ENCODE results near the gene FOXE1.

FOXE1 gene

DNA sequence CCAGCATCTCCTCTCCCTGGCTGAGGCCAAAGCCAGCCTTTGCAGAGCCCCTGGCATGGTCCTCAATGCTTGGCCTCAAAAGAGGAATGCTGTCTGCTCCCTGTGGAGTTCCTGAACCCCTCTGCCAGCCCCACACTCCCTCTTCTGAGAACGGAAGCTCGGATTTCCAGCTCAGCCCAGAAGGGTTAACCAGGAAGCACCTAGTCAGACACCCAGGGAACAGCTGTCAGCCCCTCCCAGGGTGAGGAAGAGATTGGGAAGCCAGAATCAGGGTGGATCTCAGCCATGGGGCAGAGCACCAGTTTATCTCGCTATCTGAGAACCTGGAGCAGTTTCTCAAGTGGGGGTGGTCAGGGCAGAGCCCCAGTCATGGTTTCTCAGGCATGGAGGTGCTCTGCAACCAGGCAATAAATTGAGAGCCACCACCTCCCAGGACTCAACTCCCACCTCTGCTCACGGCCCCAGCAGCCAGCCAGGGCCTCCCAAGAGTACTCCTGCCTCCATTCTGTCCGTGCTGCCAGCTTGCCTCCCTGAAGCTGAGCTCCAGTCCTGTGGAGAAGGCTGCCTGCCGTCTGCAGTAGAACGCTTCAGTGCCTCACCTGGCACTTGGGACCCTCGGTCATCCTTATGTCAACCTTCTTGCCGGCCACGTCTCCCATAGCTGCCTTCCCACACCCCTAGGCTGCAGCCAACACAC lies 7.6 kb downstream of the FOXE1 start:
- in situ Hi-C loops (cut with MboI; ENCODE audit: low pct_unique_long_range_greater_than_20kb, low sequenced_read_pairs) = no loop called here
- no peak for DNase-seq

DNA sequence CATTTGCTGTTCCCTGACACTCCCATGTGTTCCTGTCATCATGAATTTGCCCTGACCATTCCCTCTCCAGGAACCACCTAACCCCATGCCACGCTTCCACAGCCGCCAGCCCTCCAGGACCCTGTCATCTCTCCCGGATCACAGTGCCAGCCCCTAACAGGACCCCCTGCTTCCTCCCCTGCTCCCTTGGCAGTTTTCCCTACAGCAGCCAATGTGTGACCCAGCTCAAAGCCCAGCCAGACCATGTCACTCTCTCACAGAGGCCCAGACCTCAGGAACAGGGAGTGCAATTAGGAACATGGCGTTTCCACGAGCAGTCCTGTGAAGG lies 8.1 kb downstream of the FOXE1 start:
- in situ Hi-C loops (cut with MboI; ENCODE audit: low pct_unique_long_range_greater_than_20kb, low sequenced_read_pairs) = no loop called here
- no peak for DNase-seq

DNA sequence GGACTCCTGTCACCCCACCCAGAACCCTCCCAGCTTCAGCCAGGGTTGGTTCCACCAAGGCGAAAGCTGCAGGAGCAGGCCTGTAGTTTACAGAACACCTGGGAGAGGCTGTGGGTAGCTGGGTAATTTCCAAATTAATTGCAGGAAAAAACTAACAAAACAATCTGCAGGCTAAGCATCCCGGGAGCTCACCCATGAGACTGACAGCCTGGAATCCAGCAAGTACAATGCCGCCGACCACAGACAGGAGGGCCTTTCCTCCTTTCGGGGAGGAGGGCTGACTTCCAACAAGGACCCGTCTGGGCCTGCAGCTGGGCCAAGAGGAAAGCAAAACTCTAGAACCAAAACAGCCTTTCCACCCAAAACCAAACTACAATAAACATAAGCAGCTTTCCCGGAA lies 10.3 kb downstream of the FOXE1 start:
- no peak for DNase-seq
- in situ Hi-C loops (cut with MboI; ENCODE audit: low pct_unique_long_range_greater_than_20kb, low sequenced_read_pairs) = no loop called here

DNA sequence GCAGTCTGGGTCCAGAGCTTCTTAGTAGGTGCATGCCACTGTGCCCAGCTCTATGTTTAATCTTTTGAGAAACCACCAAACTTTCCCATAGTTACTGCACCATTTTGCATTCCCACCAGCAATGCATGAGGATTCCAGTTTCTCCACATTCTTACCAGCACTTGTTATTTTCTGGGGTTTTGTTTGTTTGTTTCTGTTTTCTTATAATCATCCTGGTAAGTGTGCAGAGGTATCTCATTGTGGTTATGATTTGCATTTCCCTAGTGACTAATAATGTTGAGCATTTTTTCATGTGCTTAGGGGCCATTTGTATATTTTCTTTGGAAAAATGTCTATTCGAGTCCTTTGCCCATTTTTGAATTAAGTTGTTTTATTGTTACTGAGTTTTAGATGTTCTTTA lies 11.4 kb downstream of the FOXE1 start:
- in situ Hi-C loops (cut with MboI; ENCODE audit: low pct_unique_long_range_greater_than_20kb, low sequenced_read_pairs) = no loop called here

DNA sequence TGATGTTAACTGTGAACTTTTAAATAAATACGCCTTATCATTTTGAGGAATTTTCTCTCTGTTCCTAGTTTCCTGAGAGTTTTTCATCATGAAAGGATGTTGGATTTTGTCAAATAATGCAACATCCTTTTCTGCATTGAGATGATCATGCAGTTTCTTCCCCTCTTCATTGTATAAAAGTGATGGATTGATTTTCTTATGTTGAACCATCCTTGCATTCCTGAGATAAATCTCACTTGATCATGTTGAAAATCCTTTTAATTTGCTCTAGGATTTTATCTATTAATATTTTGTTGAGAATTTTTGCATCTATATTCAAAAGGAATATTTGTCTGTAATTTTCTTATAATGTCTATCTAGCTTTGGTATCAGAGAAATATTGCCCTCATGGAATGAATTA lies 13.3 kb downstream of the FOXE1 start:
- DNase-seq = no peak

More for the DNA sequence above, 11.4 kb downstream of the FOXE1 start:
- no peak for DNase-seq

DNA sequence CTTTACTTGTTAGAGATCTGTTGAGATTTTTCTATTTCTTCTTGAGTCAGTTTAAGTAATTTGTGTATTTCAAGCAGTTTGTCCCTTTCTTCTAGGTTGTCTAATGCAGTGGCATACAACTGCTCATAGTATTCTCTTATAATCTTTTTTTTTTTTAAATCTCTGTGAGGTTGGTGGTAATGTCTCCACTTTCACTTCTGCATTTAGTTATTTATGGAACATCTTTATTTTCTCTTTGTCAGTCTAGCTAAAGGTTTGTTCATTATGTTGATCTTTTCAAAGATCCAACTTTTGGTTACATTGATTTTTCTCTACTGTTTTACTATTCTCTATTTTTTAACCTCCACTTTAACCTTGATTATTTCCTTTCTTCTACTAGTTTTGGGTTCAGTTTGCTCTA lies 13.8 kb downstream of the FOXE1 start:
- in situ Hi-C loops (cut with MboI; ENCODE audit: low pct_unique_long_range_greater_than_20kb, low sequenced_read_pairs) = no loop called here
- no peak for DNase-seq

More for the DNA sequence above, 13.3 kb downstream of the FOXE1 start:
- in situ Hi-C loops (cut with MboI; ENCODE audit: low pct_unique_long_range_greater_than_20kb, low sequenced_read_pairs) = no loop called here

DNA sequence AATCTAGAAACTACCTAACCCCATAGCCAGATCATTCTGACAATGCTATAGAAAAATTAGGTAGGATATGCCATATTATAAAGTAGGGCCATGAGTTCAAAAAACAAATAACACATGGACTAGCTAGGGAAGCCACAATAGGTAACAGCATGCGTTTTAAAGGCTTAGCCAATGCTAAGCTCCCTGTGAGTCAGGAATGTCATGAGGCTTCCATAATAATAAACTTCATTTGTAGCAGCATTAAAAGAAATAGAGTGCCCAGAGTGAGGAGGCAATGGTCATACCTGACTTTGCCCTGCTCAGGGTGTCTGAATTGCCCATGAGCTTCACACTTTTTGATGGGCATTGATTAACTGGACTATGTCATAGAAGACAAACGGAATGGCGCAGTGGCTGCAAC lies 15.8 kb downstream of the FOXE1 start:
- no peak for DNase-seq
- in situ Hi-C loops (cut with MboI; ENCODE audit: low pct_unique_long_range_greater_than_20kb, low sequenced_read_pairs) = no loop called here

DNA sequence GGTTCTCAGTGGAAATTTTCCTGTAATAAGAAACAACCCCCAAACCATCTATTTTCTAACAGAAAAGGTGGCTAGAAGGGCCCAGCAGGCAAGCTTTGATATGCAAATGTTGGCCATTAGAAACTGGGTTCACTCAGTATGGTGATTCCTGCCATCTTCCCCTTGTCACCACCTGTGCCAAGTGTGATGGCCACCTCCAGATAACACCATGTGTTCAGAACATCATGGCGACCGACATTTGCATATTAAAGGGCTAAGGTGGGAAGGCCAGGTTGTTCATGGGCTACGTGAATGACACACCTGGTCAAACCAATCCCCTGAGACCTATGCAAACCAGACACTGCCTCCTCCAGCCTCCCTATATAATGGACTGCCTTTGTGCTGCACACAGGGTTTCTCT lies 20.4 kb downstream of the FOXE1 start:
- in situ Hi-C loops (cut with MboI; ENCODE audit: low pct_unique_long_range_greater_than_20kb, low sequenced_read_pairs) = no loop called here
- no peak for DNase-seq

DNA sequence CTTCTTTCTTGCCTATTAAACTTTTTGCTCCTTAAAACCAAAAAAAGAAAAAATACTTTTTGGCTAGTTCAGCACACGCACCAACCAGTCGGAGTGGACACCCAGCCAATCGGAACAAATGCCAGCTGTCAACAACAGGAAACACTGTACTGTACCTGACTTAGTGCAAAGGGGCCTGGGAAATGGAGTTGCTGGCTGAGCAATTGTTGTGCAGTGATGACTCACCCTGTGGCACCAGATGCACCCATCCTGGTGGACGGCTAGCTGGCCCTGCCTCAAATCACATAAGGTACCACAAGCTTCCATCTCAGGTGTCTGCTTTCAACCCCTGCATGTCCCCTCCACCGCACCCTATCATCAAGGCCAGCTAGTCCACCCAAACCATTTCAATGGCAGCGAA lies 20.9 kb downstream of the FOXE1 start:
- no peak for DNase-seq
- in situ Hi-C loops (cut with MboI; ENCODE audit: low pct_unique_long_range_greater_than_20kb, low sequenced_read_pairs) = no loop called here

DNA sequence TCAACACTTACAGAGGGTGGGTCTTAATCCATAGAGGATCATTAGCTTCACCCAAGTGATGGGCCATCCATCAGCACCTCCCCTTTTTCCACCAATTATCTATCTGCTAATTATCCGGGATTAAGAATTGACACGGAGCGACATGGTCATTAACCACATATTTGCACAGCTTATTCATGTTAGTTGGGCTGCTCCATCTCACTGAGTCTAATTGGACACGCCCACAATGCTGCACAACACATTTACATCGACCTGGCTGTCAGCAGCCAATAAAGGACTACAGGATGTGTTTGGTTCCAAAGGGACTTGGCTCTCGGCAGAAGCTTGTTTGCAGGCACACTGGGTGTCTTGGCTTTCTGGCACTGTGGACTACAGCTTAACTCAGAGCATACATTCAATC lies 21.6 kb downstream of the FOXE1 start:
- in situ Hi-C loops (cut with MboI; ENCODE audit: low pct_unique_long_range_greater_than_20kb, low sequenced_read_pairs) = no loop called here
- no peak for DNase-seq

DNA sequence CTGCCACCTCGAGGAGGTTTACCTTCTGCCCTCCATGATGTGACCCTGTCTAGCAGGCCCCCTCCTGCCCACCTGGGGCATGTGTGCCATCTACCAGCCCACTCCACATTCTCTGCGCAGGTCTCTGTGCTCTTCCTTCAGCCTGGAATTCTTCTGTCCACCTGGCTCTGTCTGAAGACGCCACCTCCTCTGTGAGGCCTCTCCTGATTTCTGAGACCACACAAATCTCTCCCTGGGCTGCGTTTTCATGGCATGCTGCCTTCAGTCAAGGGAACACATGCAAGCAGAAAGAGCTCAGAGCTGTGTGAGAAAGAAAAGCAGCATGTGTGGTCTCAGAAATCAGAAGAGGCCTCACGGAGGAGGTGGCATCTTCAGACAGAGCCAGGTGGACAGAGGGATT lies 22.1 kb downstream of the FOXE1 start:
- in situ Hi-C loops (cut with MboI; ENCODE audit: low pct_unique_long_range_greater_than_20kb, low sequenced_read_pairs) = no loop called here
- DNase-seq = no peak

DNA sequence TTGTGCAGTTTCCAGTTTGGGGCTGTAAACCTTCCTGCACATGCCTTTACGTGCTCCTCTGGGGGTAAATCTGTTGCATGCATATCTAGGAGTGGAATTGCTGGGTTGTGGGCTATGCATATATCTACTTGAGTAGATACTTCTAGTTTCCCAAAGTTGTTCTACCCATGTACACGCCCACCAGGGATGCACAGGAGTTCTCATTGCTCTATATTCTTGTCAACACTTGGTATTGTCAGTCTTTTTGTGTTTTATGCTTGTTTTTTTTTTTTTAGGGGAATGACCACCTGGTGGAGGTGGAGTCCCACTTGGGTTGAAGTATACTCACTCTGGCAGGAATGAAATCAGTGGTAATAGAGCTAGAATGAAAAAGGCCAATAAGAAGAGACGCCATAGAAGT lies 23.0 kb downstream of the FOXE1 start:
- no peak for DNase-seq
- in situ Hi-C loops (cut with MboI; ENCODE audit: low pct_unique_long_range_greater_than_20kb, low sequenced_read_pairs) = no loop called here

DNA sequence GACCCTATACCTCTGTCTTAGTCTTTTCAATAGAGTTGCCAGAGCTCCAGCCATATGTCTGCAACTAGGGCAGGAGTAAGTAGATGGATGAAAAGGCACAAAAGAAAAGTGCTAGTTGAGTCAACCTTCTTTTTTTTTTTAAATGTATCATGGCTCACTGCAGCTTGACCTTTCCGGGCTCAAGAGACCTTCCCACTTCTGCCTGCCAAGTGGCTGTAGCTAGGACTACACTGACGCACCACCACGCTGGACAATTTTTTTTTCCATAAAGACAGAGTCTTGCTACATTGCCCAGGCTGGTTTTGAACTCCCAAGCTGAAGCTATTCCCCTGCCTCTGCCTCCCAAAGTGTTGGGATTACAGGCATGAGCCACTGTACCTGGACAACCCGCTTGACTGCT lies 27.3 kb downstream of the FOXE1 start:
- DNase-seq = no peak
- in situ Hi-C loops (cut with MboI; ENCODE audit: low pct_unique_long_range_greater_than_20kb, low sequenced_read_pairs) = no loop called here

DNA sequence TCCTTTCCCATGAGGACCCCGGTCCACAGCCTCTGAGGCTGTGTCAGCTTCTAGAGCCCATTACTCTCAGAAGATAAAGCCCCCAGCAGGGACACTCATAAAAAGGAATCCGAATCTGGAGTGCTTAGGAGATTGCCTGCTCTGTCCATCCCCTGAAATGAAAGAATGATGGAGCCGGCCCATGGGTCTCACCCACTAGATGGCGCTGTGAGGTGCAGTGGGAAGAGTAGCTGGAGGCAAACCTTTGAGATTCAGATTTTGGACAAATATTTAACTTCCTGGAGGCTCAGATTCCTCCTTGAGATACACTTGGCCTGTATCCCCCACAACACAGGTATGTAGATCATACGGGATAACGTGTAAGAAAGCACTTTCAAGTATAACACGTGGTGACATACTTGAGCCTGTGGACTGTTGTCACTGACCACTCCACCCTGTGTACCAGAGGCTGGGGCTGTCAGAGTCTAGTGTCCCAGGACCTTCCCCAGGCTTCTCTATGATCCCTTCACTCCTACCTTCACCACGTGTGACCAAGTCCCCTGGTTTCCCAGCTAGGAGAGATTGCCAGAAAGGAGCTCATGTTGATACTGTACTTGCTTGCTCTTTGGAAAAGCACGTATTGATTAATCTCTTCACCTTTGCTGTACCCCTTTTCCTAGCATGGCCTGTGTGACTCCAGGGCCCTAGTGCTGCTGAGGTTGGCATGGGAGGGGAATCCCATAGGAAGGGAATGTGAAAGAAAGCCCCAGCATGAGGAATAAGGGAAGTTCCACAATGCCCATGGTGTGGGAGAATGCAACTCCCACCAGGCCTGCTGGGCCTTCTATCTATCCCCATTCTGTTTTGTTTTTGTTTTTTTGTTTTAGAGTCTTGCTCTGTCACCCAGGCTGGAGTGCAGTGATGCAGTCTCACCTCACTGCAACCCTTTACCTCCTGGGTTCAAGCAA lies 37.2 kb downstream of the FOXE1 start:
- in situ Hi-C loops (cut with MboI; ENCODE audit: low pct_unique_long_range_greater_than_20kb, low sequenced_read_pairs) = no loop called here
- DNase-seq = peak; percentile 60

DNA sequence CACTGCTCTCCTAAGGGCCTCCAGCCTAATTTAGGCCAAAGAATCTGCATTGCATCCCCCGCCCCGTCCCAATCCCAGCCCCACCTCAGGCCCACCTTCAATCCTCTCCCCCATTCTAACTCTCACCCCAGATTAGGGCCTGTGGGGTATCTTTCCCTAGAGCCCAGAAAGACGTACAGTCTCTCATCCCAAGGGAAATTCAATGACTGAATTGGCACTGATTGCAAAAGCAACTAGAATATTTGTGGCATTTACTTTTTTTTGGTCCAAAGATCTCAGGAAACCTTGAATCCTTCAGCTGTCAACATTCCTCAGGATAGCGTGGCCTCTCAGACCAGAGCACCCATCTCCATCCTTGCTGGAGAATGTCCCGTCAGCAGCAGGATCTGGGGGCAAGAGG lies 38.7 kb downstream of the FOXE1 start:
- DNase-seq = no peak
- in situ Hi-C loops (cut with MboI; ENCODE audit: low pct_unique_long_range_greater_than_20kb, low sequenced_read_pairs) = no loop called here

DNA sequence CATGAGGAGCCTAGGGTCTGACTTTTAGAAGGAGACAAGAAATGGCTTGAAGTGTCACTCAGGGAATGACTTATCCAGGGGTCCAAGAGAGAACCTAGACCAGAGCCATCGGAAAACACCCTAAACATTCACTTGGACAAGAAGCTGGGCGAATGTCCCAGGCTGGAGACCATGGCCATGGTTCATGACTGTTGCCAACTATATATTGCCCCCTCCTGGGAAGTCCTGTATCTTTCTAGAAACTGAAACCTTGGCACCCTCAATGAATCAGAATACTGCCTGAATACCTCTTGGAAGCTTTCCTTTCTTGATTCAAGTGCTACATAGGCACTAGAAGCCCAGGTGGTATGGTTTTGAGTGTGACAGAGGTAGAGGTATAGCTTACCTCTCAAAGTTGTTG lies 39.4 kb downstream of the FOXE1 start:
- in situ Hi-C loops (cut with MboI; ENCODE audit: low pct_unique_long_range_greater_than_20kb, low sequenced_read_pairs) = no loop called here
- no peak for DNase-seq

DNA sequence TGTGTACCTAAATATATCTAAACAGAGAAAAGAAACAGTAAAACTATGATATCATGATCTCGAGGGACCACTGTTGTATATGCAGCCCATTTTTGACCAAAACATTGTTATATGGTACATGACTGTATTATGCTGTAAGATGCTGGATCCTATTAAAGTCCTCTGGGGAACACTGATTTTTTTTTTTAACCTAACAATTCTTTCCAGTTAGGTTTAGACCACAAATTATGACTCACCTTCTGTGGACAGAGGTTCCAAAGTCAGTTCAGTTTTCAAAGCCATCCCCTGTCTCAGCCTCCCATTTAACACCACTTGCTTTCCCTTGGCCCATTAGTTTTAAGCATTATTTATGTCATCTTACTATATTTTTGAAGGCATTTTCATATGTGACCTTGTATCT lies 42.2 kb downstream of the FOXE1 start:
- DNase-seq = no peak
- in situ Hi-C loops (cut with MboI; ENCODE audit: low pct_unique_long_range_greater_than_20kb, low sequenced_read_pairs) = no loop called here

DNA sequence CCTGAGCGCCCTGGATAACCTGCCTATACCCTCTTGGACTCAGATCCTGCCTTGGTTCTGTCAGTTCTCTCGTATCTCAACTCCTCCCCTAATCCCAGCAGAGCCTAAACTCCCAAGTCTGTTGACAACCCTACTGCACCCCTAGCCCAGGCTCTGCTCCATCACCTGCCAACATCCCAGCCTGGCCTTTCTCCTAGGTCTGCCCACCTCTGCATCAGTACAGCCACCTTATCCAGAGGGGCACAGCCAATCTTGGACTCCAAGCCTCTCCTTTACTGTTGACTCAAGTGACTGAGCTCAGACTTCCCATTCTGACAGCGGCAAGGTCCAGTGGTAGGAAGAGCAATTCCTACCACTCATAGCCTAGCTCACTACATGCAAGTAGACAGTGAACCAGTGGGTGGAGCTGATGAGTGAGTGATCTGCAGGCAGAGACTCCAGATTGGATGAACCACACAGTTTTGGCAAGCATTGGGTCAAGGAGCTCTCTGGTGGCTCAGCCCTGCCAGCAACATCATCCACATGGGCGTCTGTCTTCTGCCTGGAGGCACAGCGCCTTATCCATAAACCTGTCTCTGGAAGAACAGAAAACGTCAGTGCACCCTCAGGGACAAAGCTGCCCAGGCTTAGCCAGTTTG lies 42.8 kb downstream of the FOXE1 start:
- in situ Hi-C loops (cut with MboI; ENCODE audit: low pct_unique_long_range_greater_than_20kb, low sequenced_read_pairs) = no loop called here
- DNase-seq = no peak

DNA sequence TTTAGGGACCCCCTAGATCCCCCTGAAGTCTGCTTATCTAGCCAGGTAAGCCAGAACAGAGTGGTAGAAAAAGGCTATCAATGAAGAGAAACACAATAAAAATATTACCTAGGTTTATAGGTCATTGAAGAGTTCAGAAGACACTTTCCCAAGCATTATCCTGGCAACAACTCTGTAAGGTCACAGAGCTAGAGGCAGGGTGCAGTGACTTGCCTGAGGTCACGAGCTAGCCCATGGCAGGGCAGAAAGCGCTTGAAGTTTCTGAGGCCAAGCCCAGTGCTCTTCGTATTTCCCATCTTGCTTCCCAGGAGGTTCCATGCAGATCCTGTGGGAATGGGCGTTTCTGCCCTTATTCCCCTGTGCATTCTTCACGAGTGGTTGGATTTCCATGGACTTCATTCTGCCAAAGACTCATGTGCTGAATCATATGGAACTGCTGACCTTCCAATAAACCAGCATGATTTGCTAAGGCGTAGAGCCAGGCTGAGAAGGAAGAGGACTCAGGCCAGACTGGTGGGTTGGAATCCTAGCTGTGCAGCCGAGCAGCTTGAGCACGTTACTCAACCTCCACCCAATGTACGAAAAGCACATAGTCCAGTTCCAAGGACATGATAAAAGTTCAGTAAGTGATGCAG lies 47.2 kb downstream of the FOXE1 start:
- in situ Hi-C loops (cut with MboI; ENCODE audit: low pct_unique_long_range_greater_than_20kb, low sequenced_read_pairs) = no loop called here
- no peak for DNase-seq

All from KBM-7 (cell line).